Mammary epithelial cell (primary cell): ENCODE measurements around the gene SULT1A1.

Experiments
- EZH2 ChIP-seq: IDR thresholded peaks from 2 replicates; pipeline ENCODE4 v1.6.1; 2012; ENCODE audit warnings: low read length, inconsistent platforms, borderline replicate concordance
- TF ChIP-seq, protein P1 (sequence below), 2 donors: IDR thresholded peaks in 1 of 2; conservative IDR thresholded peaks in 1 of 2; 2 replicates each; pipeline ENCODE4 v1.5.1; 2011 to 2012; ENCODE audit warnings: inconsistent platforms in 2 of 2, low read length in 2 of 2, mild to moderate bottlenecking in 2 of 2, control low read depth in 1 of 2, low read depth in 1 of 2; ENCODE audit not compliant: insufficient read depth in 1 of 2; ENCODE audit errors: extremely low read depth in 1 of 2

DNA sequence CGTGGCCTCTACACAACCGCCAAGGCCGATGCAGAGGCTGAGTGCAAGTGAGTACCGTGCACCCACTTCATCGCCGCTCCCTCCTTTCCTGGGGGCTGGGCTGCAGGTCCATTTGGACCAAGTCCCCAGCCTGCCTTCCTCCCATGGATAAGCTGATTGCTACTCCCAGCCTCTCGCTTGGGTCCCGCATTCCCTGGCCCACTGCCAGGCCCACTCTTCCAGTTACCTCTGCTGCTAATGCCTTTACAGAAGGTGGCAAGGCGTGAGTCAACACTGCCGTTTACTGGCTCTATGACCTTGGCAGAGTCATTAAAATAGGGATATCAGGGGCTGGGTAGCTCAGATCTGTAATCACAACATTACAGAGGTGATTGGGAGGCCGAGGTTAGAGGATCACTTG, 24.2 kb downstream of the SULT1A1 start:
- no peak for TF ChIP-seq EZH2
- TF ChIP-seq, protein P1, sequence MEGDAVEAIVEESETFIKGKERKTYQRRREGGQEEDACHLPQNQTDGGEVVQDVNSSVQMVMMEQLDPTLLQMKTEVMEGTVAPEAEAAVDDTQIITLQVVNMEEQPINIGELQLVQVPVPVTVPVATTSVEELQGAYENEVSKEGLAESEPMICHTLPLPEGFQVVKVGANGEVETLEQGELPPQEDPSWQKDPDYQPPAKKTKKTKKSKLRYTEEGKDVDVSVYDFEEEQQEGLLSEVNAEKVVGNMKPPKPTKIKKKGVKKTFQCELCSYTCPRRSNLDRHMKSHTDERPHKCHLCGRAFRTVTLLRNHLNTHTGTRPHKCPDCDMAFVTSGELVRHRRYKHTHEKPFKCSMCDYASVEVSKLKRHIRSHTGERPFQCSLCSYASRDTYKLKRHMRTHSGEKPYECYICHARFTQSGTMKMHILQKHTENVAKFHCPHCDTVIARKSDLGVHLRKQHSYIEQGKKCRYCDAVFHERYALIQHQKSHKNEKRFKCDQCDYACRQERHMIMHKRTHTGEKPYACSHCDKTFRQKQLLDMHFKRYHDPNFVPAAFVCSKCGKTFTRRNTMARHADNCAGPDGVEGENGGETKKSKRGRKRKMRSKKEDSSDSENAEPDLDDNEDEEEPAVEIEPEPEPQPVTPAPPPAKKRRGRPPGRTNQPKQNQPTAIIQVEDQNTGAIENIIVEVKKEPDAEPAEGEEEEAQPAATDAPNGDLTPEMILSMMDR (conservative IDR thresholded peaks at IDR 0.05 in 1 of 2, IDR thresholded peaks at IDR 0.05 in 1 of 2; ENCODE audit: extremely low read depth in 1 of 2, insufficient read depth in 1 of 2, low read depth in 1 of 2, low read length in 2 of 2) = no peak
